Urinary bladder (tissue), 4 donors: ENCODE data around the gene DKKL1. TPM values are rescaled to one million over a fixed set of nuclear protein-coding genes. Genes with fewer than 3 reads are reported as not detected.
A peak's percentile ranks its signal among the peaks of the same experiment; 100 is the strongest.

ENCODE experiments used
- DNase-seq: peaks from one replicate; pipeline ENCODE4 v3.0.0-alpha.2; 2015; ENCODE audit errors: extremely low spot score
- H3K27ac ChIP-seq: one replicate; pipeline ENCODE4 v1.5.1; 2013; ENCODE audit warnings: low read depth, mild to moderate bottlenecking, moderate library complexity
- H3K36me3 ChIP-seq: one replicate; pipeline ENCODE4 v1.6.1; 2013; ENCODE audit warnings: mild to moderate bottlenecking, moderate library complexity; ENCODE audit not compliant: insufficient read depth
- H3K4me1 ChIP-seq: one replicate; pipeline ENCODE4 v1.6.1; 2013; ENCODE audit warnings: mild to moderate bottlenecking, moderate library complexity; ENCODE audit not compliant: insufficient read depth
- H3K4me3 ChIP-seq: one replicate; pipeline ENCODE4 v1.5.1; 2013; ENCODE audit warnings: low read depth, low read length
- WGBS: extraction: QIAGEN DNeasy Blood & Tissue Kit; methylation state at CpG from one replicate; pipeline ENCODE4 v1.1.7; 2013; 5-methylcytosine and 5-hydroxymethylcytosine counted together
- polyA plus RNA-seq: library from polyadenylated mRNA; stranded (reverse); fragments of 200-250 nt; gene quantifications from one replicate; pipeline ENCODE4 v1.2.3, GENCODE V29; 2013
- total RNA-seq: library from RNA; depleted of rRNA; stranded (reverse); fragments of >200 nt; gene quantifications from one replicate; pipeline ENCODE4 v1.2.3, GENCODE V29; 2014
- donor health status: healthy with polysubstance abuse.
- donor health status: healthy.

DKKL1 gene
- total and polyA plus RNA-seq, 2 donors, result 0.46 TPM; not detected in 1

DNA sequence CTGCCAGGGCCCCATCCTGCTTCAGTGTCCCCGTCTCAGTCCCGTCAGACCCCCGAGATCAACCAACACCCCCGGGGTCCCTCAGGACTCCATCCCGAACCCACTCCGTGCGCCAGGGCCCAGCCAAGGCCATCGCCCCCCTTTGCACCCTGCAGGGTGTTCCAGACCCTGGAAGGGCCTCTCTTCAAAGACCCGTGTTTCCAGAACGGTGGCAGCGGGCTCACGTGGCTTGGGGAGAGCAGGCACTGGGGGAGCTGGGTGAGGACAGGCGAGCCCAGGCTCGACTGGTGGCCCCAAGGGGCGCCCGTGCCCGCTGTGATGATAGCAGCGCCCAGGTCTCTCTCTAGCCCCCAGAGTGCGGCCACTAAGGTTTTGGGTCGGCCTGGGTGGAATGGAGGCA lies 25.7 kb downstream of the DKKL1 start:
- DNase-seq, result no peak
- H3K27ac ChIP-seq, result no peak overlapping the region
- no peaks in the 10 kb centered on the region for H3K4me1 ChIP-seq
- H3K4me3 ChIP-seq, result no peak overlapping the region
- 87% methylated on average over 20 of the region's 20 CpGs for WGBS
- no peaks in the 10 kb centered on the region for H3K36me3 ChIP-seq

DNA sequence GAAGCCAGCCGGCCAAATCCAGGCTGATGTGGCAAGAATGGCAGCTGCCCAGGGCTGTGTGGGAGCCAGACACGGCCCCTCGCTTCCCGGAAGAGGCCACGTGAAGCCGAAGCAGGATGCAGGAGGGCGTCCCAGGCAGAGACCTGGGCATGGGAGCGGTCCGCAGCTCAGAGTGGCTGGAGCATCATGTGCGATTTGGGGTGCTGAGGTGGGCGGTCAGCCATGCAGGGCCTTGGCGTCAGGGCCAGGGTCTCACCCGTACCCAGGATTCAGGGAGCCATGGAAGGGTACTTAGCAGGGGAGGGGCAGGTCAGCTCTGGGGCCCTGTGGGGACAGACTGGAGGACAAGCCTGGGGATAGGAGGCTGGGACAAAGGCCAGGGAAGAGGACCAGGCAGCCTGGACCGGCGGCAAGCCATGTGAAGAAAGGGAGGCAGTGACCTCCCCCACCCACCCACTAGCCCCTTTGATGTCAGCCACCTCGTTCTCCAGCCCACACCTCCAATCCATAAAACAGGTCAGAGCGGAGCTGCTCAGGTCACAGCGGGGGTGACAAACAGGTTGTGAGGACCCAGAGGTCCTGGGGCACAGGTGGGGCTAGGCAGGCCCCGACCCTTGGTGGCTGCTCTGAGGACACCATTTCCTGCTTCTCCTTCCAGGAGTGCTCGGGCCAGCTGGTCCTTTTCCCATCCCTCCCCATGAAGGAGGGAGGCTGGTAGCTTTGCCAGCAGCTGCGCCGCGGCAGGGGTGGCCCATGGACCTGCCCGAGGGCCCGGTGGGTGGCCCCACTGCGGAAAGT lies 26.7 kb downstream of the DKKL1 start:
- Histone ChIP-seq H3K36me3 (no peaks in the 10 kb centered on the region), H3K4me1 (no peaks in the 10 kb centered on the region), H3K4me3 (no peak overlapping the region), H3K27ac (no peak overlapping the region)
- no peak for DNase-seq
- 65% methylated on average over 26 of the region's 26 CpGs for WGBS

DNA sequence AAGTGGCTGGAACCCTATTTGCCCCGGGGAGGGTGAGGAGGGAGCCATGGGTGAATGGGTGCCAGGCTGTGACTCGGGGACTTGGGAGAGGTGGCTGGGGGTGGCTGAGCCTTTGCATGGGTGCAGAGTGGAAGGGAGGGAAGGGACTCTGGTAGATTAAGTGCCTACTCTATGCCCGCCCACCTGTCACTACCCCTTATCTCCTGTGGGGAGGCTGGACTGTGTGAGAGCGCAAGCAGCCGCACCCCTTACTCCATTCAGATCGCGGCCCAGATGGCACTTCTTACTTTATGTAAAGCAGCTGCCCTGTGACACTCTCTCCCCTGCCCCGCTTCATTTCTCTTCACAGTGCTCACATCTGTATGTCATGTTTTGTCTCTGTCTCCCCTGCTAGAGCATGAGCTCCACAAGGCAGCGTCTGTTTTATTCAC lies 27.3 kb downstream of the DKKL1 start:
- Histone ChIP-seq H3K4me1 (no peaks in the 10 kb centered on the region), H3K27ac (no peak overlapping the region), H3K4me3 (no peak overlapping the region), H3K36me3 (no peaks in the 10 kb centered on the region)
- 52% methylated on average over 9 of the region's 9 CpGs for WGBS
- DNase-seq, result no peak

DNA sequence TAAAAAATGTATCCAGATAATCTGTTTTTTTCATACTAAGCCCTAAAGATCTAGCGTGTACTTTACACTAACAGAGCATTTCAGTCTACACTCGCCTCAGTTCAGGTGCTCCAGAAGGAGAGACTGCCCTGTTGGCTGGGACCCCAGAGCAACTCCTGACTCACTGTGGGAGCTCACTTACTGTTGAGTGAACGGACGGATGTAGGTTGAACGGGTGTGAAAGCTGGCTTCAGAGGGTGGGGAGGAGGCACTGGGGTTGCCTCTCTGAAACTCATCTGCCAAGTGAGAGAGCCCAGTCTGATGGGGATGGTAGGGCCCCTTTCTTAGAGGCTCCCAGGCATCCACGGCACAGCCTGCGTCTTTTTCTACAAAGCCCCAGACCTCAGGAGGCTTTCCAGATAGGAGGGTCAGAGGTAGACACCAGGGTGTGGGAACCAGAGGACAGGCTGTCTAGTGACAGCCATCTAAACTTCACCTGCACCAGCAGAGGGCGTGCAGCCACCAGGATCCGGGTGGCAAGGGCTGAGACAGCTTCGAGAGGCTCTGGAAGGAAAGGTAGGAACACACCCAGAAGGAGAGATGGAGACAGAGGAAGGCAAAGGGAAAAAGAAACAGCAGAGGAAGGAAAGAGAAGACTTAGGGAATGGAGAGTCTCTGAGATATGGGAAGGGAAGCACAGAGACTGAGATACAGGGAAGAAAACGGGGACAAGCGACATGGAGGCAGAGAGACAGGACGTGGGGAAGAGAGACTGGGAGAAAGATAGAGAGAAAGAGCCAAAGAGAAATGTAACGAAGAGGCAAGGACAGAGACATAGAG lies 28.1 kb downstream of the DKKL1 start:
- WGBS, result 21% methylated on average over 14 of the region's 14 CpGs
- H3K4me1 ChIP-seq, result no peaks in the 10 kb centered on the region
- H3K27ac ChIP-seq, result no peak overlapping the region
- no peak overlapping the region for H3K4me3 ChIP-seq
- peak; percentile 35 for DNase-seq
- H3K36me3 ChIP-seq, result no peaks in the 10 kb centered on the region

DNA sequence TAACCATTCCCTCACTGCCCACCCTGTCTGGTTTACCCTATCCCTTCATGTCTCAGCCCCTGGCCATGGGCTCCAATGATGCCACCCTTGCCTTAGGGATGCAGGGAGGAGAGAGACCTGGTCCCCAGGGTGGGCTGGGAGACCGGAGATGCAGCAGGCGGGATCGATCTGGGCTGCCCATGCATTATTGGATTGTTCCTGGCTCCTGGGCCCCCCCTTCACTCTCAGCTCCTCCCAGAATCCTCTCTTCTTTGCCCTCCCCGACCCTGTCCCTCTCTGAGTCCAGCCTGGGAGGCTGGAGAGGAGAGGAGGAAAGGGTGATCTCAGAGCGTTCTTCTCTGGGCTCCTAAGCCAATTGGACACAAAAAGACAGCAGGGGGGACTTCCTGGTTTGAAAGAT lies 30.2 kb downstream of the DKKL1 start:
- Histone ChIP-seq H3K4me1 (no peaks in the 10 kb centered on the region), H3K4me3 (no peak overlapping the region), H3K27ac (no peak overlapping the region), H3K36me3 (no peaks in the 10 kb centered on the region)
- whole genome bisulfite sequencing, result 63% methylated on average over 5 of the region's 5 CpGs
- no peak for DNase-seq

DNA sequence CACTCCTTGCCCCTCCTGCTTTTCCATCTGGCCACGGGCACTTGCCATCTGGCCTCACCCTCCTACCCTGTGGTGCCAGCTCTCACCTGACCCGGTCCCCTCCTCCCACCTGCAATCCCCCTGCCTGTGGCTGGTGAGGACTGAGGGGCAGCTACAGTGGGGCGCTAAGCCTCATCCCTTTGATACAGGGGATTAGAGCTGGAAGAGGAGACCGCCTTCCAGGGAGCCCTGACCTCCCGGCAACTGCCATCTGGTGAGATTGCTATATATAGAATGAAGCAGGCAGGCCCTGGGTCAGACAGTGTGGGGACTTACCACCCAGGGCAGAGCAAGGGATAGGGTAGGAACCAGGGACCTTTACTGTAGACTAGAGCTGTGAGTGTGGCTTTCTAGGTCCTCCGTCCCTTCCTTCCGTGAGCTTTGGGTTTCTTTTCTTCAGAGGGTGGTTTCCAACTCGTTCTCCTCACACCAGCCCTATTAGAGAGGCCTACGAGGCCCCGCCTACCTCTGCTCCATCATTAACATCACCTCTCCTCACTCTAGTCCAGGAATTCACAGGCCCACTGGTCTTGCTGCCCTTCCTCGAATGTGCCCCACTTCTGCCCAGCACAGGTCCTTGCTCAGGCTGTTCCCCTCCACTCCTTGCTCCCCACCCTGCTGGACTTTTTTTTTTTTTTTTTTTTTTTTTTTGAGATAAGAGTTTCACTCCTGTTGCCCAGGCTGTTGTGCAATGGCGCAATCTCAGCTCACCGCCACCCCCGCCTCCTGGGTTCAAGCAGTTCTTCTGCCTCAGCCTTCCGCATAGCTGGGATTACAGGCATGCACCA lies 32.1 kb downstream of the DKKL1 start:
- DNase-seq, result no peak
- 75% methylated on average over 15 of the region's 15 CpGs for WGBS
- H3K36me3 ChIP-seq, result no peaks in the 10 kb centered on the region
- H3K27ac ChIP-seq, result no peak overlapping the region
- no peak overlapping the region for H3K4me3 ChIP-seq
- H3K4me1 ChIP-seq, result no peaks in the 10 kb centered on the region

DNA sequence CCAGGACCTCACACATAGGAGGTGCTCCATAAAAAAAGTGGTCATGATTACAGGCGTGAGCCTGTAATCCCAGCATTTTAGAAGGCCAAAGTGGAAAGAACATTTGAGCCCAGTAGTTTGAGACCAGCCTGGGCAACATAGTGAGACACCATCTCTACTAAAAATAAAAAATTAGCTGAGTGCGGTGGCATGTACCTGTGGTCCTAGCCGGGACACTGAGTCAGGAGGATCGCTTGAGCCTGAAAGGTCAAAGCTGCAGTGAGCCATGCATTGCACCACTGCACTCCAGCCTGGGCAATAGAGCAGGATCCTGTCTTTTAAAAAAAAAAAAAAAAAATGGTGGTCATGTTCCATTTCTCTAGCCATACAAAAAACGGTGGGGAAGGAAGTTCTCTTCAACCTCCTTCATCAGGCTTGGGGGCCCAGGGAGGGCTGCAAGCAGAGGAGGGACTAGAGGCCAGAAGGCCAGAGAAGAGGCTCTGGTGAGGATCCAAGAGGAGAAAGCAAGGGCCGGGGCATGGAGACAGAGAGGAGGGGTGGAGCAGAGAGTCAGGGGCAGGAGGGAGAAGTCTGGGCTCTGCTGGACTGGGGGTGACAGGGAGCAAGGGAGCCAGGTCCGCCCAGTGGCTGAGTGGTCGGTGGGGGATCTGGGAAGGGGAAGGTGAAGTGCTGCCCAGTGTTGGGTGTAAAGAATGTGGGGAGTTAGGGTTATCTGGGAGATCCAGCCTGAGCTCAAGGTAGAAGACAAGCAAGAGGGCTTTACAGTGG lies 33.2 kb downstream of the DKKL1 start:
- H3K36me3 ChIP-seq, result no peaks in the 10 kb centered on the region
- no peaks in the 10 kb centered on the region for H3K4me1 ChIP-seq
- 78% methylated on average over 8 of the region's 8 CpGs for WGBS
- H3K4me3 ChIP-seq, result no peak overlapping the region
- DNase-seq, result no peak
- H3K27ac ChIP-seq, result no peak overlapping the region

DNA sequence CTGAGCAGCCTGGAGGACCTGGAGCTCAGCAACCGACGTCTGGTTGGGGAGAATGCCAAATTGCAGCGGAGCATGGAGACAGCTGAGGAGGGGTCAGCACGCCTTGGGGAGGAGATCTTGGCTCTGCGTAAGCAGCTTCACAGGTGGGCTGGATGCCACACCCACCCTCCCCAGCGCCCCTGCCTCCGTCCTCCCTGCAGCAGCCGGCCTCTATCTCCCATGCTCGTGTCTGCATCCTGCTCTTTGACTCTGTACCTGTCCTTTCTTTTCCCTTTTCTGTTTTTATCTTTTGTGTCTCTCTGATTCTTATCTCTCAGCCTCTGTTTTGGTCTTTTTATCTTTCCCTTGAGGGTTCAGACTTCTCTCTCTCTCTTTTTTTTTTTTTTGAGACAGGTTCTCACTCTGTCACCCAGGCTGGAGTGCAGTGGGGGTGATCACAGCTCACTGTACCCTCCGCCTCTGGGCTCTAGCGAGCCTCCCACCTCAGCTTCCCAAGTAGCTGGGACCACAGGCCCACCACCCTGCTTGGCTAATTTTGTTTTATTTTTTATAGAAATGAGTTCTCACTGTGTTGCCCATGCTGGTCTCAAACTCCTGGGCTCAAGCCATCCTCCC lies 34.4 kb downstream of the DKKL1 start:
- WGBS, result 57% methylated on average over 11 of the region's 11 CpGs
- H3K4me1 ChIP-seq, result no peaks in the 10 kb centered on the region
- no peak for DNase-seq
- H3K36me3 ChIP-seq, result no peaks in the 10 kb centered on the region
- H3K27ac ChIP-seq, result no peak overlapping the region
- H3K4me3 ChIP-seq, result no peak overlapping the region

DNA sequence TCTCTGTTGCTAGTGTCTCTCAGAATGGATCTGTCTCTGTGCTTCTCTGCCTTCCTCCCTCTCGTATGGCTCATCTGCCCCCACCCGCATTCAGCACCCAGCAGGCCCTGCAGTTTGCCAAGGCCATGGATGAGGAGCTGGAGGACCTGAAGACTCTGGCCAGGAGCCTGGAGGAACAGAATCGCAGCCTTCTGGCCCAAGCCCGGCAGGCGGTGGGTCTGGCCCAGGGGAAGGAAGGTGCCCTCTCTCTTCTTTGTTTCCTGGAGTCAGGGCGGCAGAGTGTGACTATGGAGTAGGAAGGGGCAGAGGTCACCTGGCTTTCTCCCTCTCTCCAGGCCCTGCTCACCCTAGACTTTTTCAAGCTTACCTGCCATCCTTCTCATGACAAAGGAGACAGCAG lies 35.3 kb downstream of the DKKL1 start:
- DNase-seq, result no peak
- H3K27ac ChIP-seq, result no peak overlapping the region
- no peaks in the 10 kb centered on the region for H3K36me3 ChIP-seq
- 83% methylated on average over 6 of the region's 6 CpGs for WGBS
- H3K4me3 ChIP-seq, result no peak overlapping the region
- no peaks in the 10 kb centered on the region for H3K4me1 ChIP-seq

DNA sequence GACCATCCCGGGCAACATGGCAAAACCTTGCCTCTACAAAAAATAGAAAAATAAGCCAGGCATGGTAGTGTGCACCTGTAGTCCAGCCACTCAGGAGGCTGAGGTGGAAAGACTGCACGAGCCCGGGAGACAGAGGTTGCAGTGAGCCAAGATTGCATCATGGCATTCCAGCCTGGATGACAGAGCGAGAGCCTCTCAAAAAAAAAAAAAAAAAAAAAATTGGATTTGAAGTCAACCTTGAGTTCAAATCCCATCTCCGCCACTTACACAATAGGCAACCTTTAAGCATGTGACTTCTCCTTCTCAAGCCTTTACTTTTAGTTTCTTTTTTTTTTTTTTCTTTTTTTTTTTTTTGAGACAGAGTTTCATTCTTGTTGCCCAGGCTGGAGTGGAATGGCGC lies 36.4 kb downstream of the DKKL1 start:
- DNase-seq, result no peak
- no peak overlapping the region for H3K27ac ChIP-seq
- no peaks in the 10 kb centered on the region for H3K4me1 ChIP-seq
- no peaks in the 10 kb centered on the region for H3K36me3 ChIP-seq
- WGBS, result 78% methylated on average over 6 of the region's 6 CpGs
- H3K4me3 ChIP-seq, result no peak overlapping the region

DNA sequence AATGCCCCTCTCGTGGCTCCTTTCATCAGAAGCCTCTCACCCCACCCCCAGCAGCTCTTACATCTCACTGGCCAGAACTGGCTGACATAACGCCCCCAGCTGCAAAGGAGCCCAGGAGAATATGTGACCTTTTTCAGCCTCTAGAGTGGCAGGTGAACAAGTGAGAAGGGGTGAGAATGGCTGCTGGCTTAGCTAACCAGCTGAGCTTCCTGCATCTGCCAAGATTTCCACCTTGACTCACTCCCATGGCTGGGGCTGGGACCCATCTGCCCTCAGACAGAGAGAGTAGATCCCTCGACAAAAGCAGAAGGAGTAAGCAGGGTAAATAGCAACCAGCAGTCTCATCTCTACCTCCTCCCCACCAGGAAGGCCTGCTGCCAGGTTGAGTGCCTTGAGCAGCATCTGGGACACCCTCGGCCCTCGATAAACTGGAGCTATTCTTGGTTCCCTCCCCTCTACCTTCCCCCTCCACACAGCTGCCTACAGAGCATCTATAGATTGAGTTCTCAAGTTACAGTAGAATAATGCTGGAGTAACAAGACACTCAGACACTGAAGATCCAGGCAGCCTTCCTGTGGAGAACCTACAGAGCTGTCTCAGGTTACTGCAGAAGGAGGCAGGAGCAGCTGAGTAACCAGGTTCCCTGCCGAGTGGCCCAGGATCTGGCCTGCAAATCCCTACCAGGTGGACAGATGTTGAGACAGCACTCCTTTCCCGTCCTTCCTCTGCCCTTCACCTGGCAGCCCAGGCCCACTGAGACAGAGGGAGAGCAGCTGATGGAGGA lies 39.9 kb downstream of the DKKL1 start:
- H3K4me1 ChIP-seq, result no peaks in the 10 kb centered on the region
- 44% methylated on average over 7 of the region's 7 CpGs for WGBS
- no peaks in the 10 kb centered on the region for H3K36me3 ChIP-seq
- H3K27ac ChIP-seq, result no peak overlapping the region
- DNase-seq, result no peak
- no peak overlapping the region for H3K4me3 ChIP-seq

DNA sequence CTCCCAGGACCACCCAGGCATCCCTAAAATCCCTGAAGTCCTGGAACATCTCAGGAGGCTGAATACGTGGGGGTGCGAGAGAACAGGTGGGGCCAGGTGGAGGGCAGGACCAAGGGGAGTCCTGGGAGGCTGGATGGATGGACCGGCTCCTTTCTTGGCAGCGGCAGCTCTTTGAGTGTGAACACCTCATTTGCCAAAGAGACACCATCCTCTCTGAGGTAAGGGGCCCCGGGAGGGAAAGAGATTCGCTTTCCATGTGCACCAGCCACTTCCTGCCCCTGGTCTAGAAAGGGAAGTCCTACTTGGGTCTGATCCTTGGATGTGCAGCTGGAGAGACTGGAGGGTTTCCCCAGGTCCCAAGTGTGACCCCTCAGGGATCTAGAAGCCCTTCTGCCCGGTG lies 43.4 kb downstream of the DKKL1 start:
- DNase-seq, result no peak
- Histone ChIP-seq H3K27ac (no peak overlapping the region), H3K4me3 (no peak overlapping the region), H3K36me3 (no peaks in the 10 kb centered on the region), H3K4me1 (no peaks in the 10 kb centered on the region)
- WGBS, result 78% methylated on average over 7 of the region's 7 CpGs
